Suprapubic skin (tissue), 4 donors: ENCODE data around the gene COX10. TPM values are rescaled to one million over a fixed set of nuclear protein-coding genes. Genes with fewer than 3 reads are reported as not detected.

Experiments used
- DNase-seq, 2 donors: peaks; one replicate each; pipeline ENCODE4 v3.0.0-alpha.2; 2019; ENCODE audit warnings: low spot score in 2 of 2
- H3K27ac ChIP-seq: fragments of 200-600 bp; sonication (generic); one replicate; pipeline ENCODE4 v1.5.1; 2019
- H3K27me3 ChIP-seq: fragments of 200-600 bp; sonication (generic); one replicate; pipeline ENCODE4 v1.5.1; 2019
- H3K36me3 ChIP-seq: fragments of 200-600 bp; sonication (generic); one replicate; pipeline ENCODE4 v1.5.1; 2019
- H3K4me1 ChIP-seq: fragments of 200-600 bp; sonication (generic); one replicate; pipeline ENCODE4 v1.5.1; 2019
- H3K4me3 ChIP-seq: fragments of 200-600 bp; sonication (generic); one replicate; pipeline ENCODE4 v1.5.1; 2019; ENCODE audit warnings: mild to moderate bottlenecking
- H3K9me3 ChIP-seq: fragments of 200-600 bp; sonication (generic); one replicate; pipeline ENCODE4 v1.5.1; 2019
- CTCF ChIP-seq, 2 donors: fragments of 200-600 bp in 1 of 2; fragments of 450-650 bp in 1 of 2; sonication (generic) in 1 of 2; IDR thresholded peaks; one replicate each; pipeline ENCODE4 v1.5.1; 2016 to 2019; ENCODE audit warnings: antibody characterized with exemption in 2 of 2, mild to moderate bottlenecking in 1 of 2, moderate library complexity in 1 of 2
- EP300 ChIP-seq: sonication (generic); formaldehyde crosslinking; IDR thresholded peaks from one replicate; pipeline ENCODE4 v1.6.1; 2017; ENCODE audit warnings: antibody characterized with exemption
- POLR2A ChIP-seq, 2 donors: fragments of 450-650 bp; IDR thresholded peaks; one replicate each; pipeline ENCODE4 v1.6.1; 2017; ENCODE audit warnings: antibody characterized with exemption in 2 of 2, mild to moderate bottlenecking in 2 of 2, moderate library complexity in 2 of 2
- POLR2AphosphoS5 ChIP-seq, 3 donors: sonication (generic); formaldehyde crosslinking; IDR thresholded peaks; one replicate each; pipeline ENCODE4 v1.6.1; 2017; ENCODE audit warnings: antibody characterized with exemption in 3 of 3
- WGBS: methylation state at CpG from one replicate; pipeline ENCODE4 v1.1.5; 2018; 5-methylcytosine and 5-hydroxymethylcytosine counted together
- total RNA-seq, 4 donors: library from RNA; depleted of rRNA; stranded (reverse); fragments of >200 nt; gene quantifications; one replicate each; pipeline ENCODE4 v1.1.0, GENCODE V29; 2016

The COX10 gene
- total RNA-seq, 4 donors from 2014 or later: 26.5 to 35.9 (median 32.1) TPM

- H3K27me3 ChIP-seq: no peaks in the 10 kb centered on the region
These were observed 21.1 kb upstream of the COX10 start for GRCh38 chr17:14048169-14048568.

GRCh38 chr17:14050616-14051015, 18.7 kb upstream of the COX10 start:
- H3K4me1 ChIP-seq: no peaks in the 10 kb centered on the region
- no peak for TF ChIP-seq POLR2AphosphoS5 (IDR thresholded peaks at IDR 0.05)
- TF ChIP-seq CTCF (IDR thresholded peaks at IDR 0.05): no peak
- no peak for TF ChIP-seq EP300
- no peak for TF ChIP-seq POLR2A (IDR thresholded peaks at IDR 0.05)
- no peak overlapping the region for H3K4me3 ChIP-seq
- no peaks in the 10 kb centered on the region for H3K9me3 ChIP-seq
- no peak for DNase-seq
- H3K27me3 ChIP-seq: no peaks in the 10 kb centered on the region
- H3K36me3 ChIP-seq: peaks cover 5% of the 10 kb centered on the region
- no peak overlapping the region for H3K27ac ChIP-seq
- whole genome bisulfite sequencing: 97% methylated on average over 5 of the region's 5 CpGs

More at GRCh38 chr17:14048169-14048568, 21.1 kb upstream of the COX10 start:
- Histone ChIP-seq H3K9me3 (no peaks in the 10 kb centered on the region), H3K4me1 (no peaks in the 10 kb centered on the region), H3K36me3 (peaks cover 5% of the 10 kb centered on the region), H3K4me3 (no peak overlapping the region), H3K27ac (no peak overlapping the region)
- DNase-seq: no peak
- TF ChIP-seq POLR2A (IDR thresholded peaks at IDR 0.05): no peak
- no peak for TF ChIP-seq EP300
- no peak for TF ChIP-seq CTCF (IDR thresholded peaks at IDR 0.05)
- no peak for TF ChIP-seq POLR2AphosphoS5 (IDR thresholded peaks at IDR 0.05)

- no peaks in the 10 kb centered on the region for H3K27me3 ChIP-seq
- H3K36me3 ChIP-seq: peaks cover 5% of the 10 kb centered on the region
- no peaks in the 10 kb centered on the region for H3K4me1 ChIP-seq
- H3K9me3 ChIP-seq: no peaks in the 10 kb centered on the region
- TF ChIP-seq POLR2AphosphoS5 (IDR thresholded peaks at IDR 0.05) (no peak), POLR2A (IDR thresholded peaks at IDR 0.05) (no peak)
- DNase-seq: no peak
- H3K4me3 ChIP-seq: no peak overlapping the region
- WGBS: 95% methylated on average over 4 of the region's 4 CpGs
- H3K27ac ChIP-seq: no peak overlapping the region
These were observed 17.6 kb upstream of the COX10 start for GRCh38 chr17:14051692-14052091.

- Histone ChIP-seq H3K27me3 (no peaks in the 10 kb centered on the region), H3K4me3 (no peak overlapping the region), H3K27ac (no peak overlapping the region), H3K36me3 (peaks cover 5% of the 10 kb centered on the region), H3K4me1 (no peaks in the 10 kb centered on the region), H3K9me3 (no peaks in the 10 kb centered on the region)
- no peak for DNase-seq
- TF ChIP-seq POLR2A (IDR thresholded peaks at IDR 0.05) (no peak), POLR2AphosphoS5 (IDR thresholded peaks at IDR 0.05) (no peak), CTCF (IDR thresholded peaks at IDR 0.05) (no peak), EP300 (no peak)
- WGBS: 70% methylated on average over 6 of the region's 6 CpGs
These were observed 16.3 kb upstream of the COX10 start for GRCh38 chr17:14052886-14053615.

GRCh38 chr17:14057591-14057990, 11.7 kb upstream of the COX10 start:
- no peak for TF ChIP-seq POLR2A (IDR thresholded peaks at IDR 0.05)
- TF ChIP-seq CTCF (IDR thresholded peaks at IDR 0.05): no peak
- no peak for TF ChIP-seq EP300
- no peak for TF ChIP-seq POLR2AphosphoS5 (IDR thresholded peaks at IDR 0.05)
- H3K27ac ChIP-seq: no peak overlapping the region
- DNase-seq: no peak
- H3K4me1 ChIP-seq: peaks cover 12% of the 10 kb centered on the region
- H3K36me3 ChIP-seq: no peaks in the 10 kb centered on the region
- no peaks in the 10 kb centered on the region for H3K9me3 ChIP-seq
- H3K4me3 ChIP-seq: no peak overlapping the region
- no peaks in the 10 kb centered on the region for H3K27me3 ChIP-seq

- Histone ChIP-seq H3K9me3 (no peaks in the 10 kb centered on the region), H3K4me3 (no peak overlapping the region), H3K4me1 (peaks cover 13% of the 10 kb centered on the region), H3K36me3 (no peaks in the 10 kb centered on the region), H3K27me3 (no peaks in the 10 kb centered on the region), H3K27ac (no peak overlapping the region)
- WGBS: 79% methylated on average over 2 of the region's 2 CpGs
- no peak for DNase-seq
- TF ChIP-seq POLR2A (IDR thresholded peaks at IDR 0.05): no peak
These were observed 11.3 kb upstream of the COX10 start for GRCh38 chr17:14058051-14058450.
